OCI-LY1 (cell line): Measurements from ENCODE around the gene METTL27.
"Not testable (repeated sequence)": the region's sequence is repeated elsewhere in the genome, so short reads cannot be mapped to it uniquely, and the experiment has no call there.

Source experiments
- CTCF ChIP-seq: fragments of 200-600 bp; sonication (generic), shearing (Covaris generic); IDR thresholded peaks from 2 replicates; pipeline ENCODE4 v1.5.1; 2017; ENCODE audit warnings: mild to moderate bottlenecking, antibody characterized with exemption, low read length, moderate library complexity, mixed read lengths
- EZH2 ChIP-seq: fragments of 200-600 bp; sonication (generic), shearing (Covaris generic); IDR thresholded peaks from 2 replicates; pipeline ENCODE4 v1.8.0; 2017; ENCODE audit warnings: borderline replicate concordance, mixed run types, mild to moderate bottlenecking, antibody characterized with exemption, low read length, moderate library complexity, mixed read lengths

DNA sequence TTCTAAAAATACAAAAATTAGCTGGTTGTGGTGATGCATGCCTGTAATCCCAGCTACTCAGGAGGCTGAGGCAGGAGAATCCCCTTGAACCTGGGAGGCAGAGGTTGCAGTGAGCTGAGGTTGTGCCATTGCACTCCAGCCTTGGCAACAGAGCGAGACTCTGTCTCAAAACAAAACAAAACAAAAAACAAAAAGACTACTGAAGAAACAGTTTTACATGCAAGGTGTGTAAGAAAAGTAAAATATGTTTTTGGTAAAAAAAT, 54.6 kb downstream of the METTL27 start:
- not testable (repeated sequence) for TF ChIP-seq CTCF, EZH2
